ENCODE results near the gene ZNF598. TPM values are rescaled to one million over a fixed set of nuclear protein-coding genes. Genes with fewer than 3 reads are reported as not detected.

The ZNF598 gene
- polyA plus RNA-seq, 1 experiment: 8.2 TPM

DNA sequence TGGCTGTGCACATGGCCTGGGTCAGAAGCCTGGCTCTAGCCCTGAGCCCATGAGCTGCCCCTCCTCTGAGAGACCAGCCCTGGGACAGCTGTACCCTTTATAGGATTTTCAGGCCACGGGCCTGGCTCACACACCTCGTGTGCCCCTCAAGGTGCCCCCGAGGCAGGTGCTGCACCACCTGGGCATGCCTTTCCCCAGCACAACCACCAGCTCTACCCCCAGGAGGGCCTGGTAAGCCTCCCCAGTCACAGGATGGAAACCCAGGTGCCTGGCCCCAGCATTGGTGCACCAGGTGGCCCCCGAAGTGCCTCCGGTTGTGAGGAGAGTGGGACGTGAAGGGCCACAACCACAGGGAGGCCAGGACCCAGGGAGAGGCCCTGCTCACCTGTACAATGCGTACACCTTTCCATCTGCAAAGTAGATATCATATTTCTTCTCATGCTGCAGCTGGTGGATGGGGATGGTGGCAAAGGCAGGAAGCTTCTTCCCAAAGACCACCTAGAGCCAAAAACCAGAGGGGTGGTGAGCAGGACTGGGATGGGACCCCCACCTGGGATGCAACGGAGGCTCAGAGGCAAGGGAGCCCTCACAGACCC is 6.3 kb downstream of the ZNF598 start:
- ChIA-PET CTCF (interaction anchor here (0.8 to 5.0 kb wide), 12 partner anchors 8 to 150 kb away, joined by 3 to 79 read pairs (median 4); partner anchors contain the start of genes GFER and RAB26), POLR2A (interaction anchor here (0.9 to 2.3 kb wide), 4 partner anchors 9 to 152 kb away, joined by 3 to 13 read pairs (median 6); partner anchors contain the start of genes RPS2 and TRAF7)

DNA sequence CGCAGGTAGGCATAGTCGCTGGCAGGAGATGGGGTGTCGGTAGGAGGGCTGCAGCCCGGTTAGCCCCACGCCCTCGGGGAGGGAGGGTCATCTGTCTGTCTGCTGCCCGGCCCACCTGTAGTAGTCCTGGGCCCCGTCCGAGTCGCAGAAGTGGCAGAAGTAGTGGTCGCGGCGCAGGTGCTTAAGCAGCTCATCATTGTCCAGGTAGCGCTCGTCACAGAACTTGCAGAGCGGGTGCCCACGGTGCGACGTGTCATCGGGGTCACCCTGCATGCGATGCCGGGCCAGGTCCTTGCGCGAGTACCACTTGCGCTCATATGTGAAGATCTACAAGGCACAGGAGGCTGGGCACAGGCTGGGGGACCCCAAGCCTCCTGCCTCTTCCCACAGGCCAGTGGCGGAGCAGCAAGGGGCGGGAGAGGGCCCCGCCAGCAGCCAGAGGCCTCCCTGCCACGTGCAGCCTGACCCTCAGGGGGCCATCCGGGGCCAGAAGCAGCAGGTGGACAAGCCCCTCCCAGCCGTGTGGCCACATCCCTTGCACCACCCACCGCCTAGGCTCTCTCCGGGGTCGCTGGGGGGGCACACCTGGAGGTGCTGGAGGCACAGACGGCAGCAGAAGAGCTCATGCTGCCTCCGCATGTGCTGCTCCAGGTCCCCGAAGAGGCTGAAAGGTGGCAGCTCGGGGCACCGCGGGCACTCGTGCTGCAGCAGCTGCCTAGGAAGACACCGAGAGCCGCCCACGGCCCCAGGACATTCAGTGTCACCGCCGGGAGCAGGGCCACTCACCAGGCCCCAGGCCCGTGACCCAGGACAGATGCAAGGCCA is 7.0 kb downstream of the ZNF598 start:
- Histone ChIP-seq H3K27me3 (ENCODE audit: control insufficient read depth, insufficient read depth, low read length) (no peaks in the 10 kb centered on the region), H3K27ac (ENCODE audit: low read depth, low read length) (no peak overlapping the region), H3K9me3 (ENCODE audit: control insufficient read depth, insufficient read depth, low read length) (no peaks in the 10 kb centered on the region; the same call in 1 of the 2 replicates), H3K4me3 (ENCODE audit: low read depth, low read length) (no peak overlapping the region)
- DNase-seq (ENCODE audit: low read depth, low spot score): no peak
- ChIA-PET POLR2A (interaction anchor here (2.3 kb wide), 1 partner anchor 153 kb away, joined by 13 read pairs; the partner anchor contains the start of gene TRAF7), CTCF (interaction anchor here (0.9 to 5.0 kb wide), 9 partner anchors 10 to 150 kb away, joined by 3 to 79 read pairs (median 4); partner anchors contain the start of genes GFER and RAB26)
- TF ChIP-seq CTCF (IDR thresholded peaks at IDR 0.05; ENCODE audit: low read depth, low read length): no peak

More for the DNA sequence above, 6.3 kb downstream of the ZNF598 start:
- no peak overlapping the region for H3K4me3 ChIP-seq (ENCODE audit: low read depth, low read length)
- TF ChIP-seq CTCF (IDR thresholded peaks at IDR 0.05; ENCODE audit: low read depth, low read length): no peak
- H3K9me3 ChIP-seq (ENCODE audit: control insufficient read depth, insufficient read depth, low read length): no peaks in the 10 kb centered on the region; the same call in 1 of the 2 replicates
- H3K27ac ChIP-seq (ENCODE audit: low read depth, low read length): no peak overlapping the region
- DNase-seq (ENCODE audit: low read depth, low spot score): no peak
- no peaks in the 10 kb centered on the region for H3K27me3 ChIP-seq (ENCODE audit: control insufficient read depth, insufficient read depth, low read length)

GRCh38 chr16:2001456-2002355 is 7.9 kb downstream of the ZNF598 start:
- no peak for TF ChIP-seq CTCF (IDR thresholded peaks at IDR 0.05; ENCODE audit: low read depth, low read length)
- H3K9me3 ChIP-seq (ENCODE audit: control insufficient read depth, insufficient read depth, low read length): no peaks in the 10 kb centered on the region; the same call in 1 of the 2 replicates
- H3K27me3 ChIP-seq (ENCODE audit: control insufficient read depth, insufficient read depth, low read length): no peaks in the 10 kb centered on the region
- H3K27ac ChIP-seq (ENCODE audit: low read depth, low read length): no peak overlapping the region
- ChIA-PET POLR2A (no interaction called here), CTCF (interaction anchor here (0.6 to 5.0 kb wide), 2 partner anchors 139 to 278 kb away, joined by 6 to 79 read pairs; no protein-coding TSS in a partner anchor)
- H3K4me3 ChIP-seq (ENCODE audit: low read depth, low read length): no peak overlapping the region
- DNase-seq (ENCODE audit: low read depth, low spot score): no peak

GRCh38 chr16:2001035-2001434 is 8.6 kb downstream of the ZNF598 start:
- Histone ChIP-seq H3K9me3 (ENCODE audit: control insufficient read depth, insufficient read depth, low read length) (no peaks in the 10 kb centered on the region; the same call in 1 of the 2 replicates), H3K4me3 (ENCODE audit: low read depth, low read length) (no peak overlapping the region), H3K27ac (ENCODE audit: low read depth, low read length) (no peak overlapping the region), H3K27me3 (ENCODE audit: control insufficient read depth, insufficient read depth, low read length) (no peaks in the 10 kb centered on the region)
- CTCF ChIA-PET: interaction anchor here (5.0 kb wide), 1 partner anchor 139 kb away, joined by 79 read pairs; no protein-coding TSS in a partner anchor
- no peak for TF ChIP-seq CTCF (IDR thresholded peaks at IDR 0.05; ENCODE audit: low read depth, low read length)
- DNase-seq (ENCODE audit: low read depth, low spot score): no peak
- POLR2A ChIA-PET: interaction anchor here (0.6 kb wide), 1 partner anchor 36 kb away, joined by 3 read pairs; the partner anchor contains the start of gene RPS2
